Measurements from ENCODE around the gene RBM47.

RBM47 gene

GRCh38 chr4:40572692-40573310 is 56.9 kb downstream of the RBM47 start:
- TF ChIP-seq CTCF (IDR thresholded peaks at IDR 0.05; ENCODE audit: control insufficient read depth, extremely low read depth, insufficient read depth): no peak
- no peak for DNase-seq (ENCODE audit: low read depth)
- no peak overlapping the region for H3K4me3 ChIP-seq (ENCODE audit: low read depth, low read length)

GRCh38 chr4:40571208-40571607 is 58.5 kb downstream of the RBM47 start:
- TF ChIP-seq CTCF (IDR thresholded peaks at IDR 0.05; ENCODE audit: control insufficient read depth, extremely low read depth, insufficient read depth): no peak
- H3K4me3 ChIP-seq (ENCODE audit: low read depth, low read length): no peak overlapping the region
- no peak for DNase-seq (ENCODE audit: low read depth)

- H3K4me3 ChIP-seq (ENCODE audit: low read depth, low read length): no peak overlapping the region
Measured at GRCh38 chr4:40570348-40571077, 59.2 kb downstream of the RBM47 start.

GRCh38 chr4:40564815-40565483 is 64.7 kb downstream of the RBM47 start:
- no peak for DNase-seq (ENCODE audit: low read depth)
- no peak for TF ChIP-seq CTCF (IDR thresholded peaks at IDR 0.05; ENCODE audit: control insufficient read depth, extremely low read depth, insufficient read depth)
- no peak overlapping the region for H3K4me3 ChIP-seq (ENCODE audit: low read depth, low read length)

More at GRCh38 chr4:40570348-40571077, 59.2 kb downstream of the RBM47 start:
- no peak for DNase-seq (ENCODE audit: low read depth)
- TF ChIP-seq CTCF (IDR thresholded peaks at IDR 0.05; ENCODE audit: control insufficient read depth, extremely low read depth, insufficient read depth): no peak

DNA sequence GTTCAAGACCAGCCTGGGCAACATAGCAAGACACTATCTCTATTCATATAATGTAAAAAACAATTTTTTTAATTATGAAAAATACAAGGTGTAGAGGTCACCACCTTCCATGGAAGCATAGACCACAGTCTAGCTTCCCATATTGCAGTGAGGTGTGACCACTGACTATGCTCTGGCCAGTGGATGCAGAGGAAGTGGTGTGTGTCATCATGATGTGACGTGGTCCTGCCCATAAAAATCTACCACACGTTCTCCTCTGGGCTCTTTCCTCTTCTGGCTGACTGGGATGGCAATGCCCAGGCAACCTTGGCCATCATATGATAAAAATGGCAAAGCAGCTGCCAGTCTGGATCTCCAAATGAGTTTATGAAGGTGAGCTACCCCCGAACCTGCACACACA is 65.7 kb downstream of the RBM47 start:
- no peak for DNase-seq (ENCODE audit: low read depth)
- TF ChIP-seq CTCF (IDR thresholded peaks at IDR 0.05; ENCODE audit: control insufficient read depth, extremely low read depth, insufficient read depth): no peak
- no peak overlapping the region for H3K4me3 ChIP-seq (ENCODE audit: low read depth, low read length)

DNA sequence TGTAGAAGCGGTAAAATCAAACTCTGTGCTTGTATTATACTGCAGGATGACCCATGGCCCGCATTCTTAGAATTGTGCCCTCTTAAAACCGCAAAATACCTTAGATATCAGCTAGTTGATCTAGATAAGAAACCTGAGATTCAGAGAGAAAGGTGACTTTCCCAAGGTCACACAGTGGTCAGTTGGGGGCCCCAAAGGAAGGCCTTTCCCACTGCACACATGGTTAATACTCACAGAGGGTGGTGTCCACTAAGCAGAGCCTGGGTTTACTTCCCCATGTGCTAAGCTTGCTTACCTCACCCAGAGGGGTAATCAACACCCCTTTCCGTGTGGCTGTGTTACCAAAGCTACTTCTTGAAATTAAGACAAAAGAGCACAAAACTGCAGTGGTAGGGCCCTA is 66.3 kb downstream of the RBM47 start:
- no peak for DNase-seq (ENCODE audit: low read depth)
- TF ChIP-seq CTCF (IDR thresholded peaks at IDR 0.05; ENCODE audit: control insufficient read depth, extremely low read depth, insufficient read depth): no peak
- H3K4me3 ChIP-seq (ENCODE audit: low read depth, low read length): no peak overlapping the region

All from LNCaP clone FGC (cell line).